ENCODE measurements around the gene ETS1.

Gene ETS1

GRCh38 chr11:128420951-128421350 is 166.4 kb downstream of the ETS1 start:
- no peak for DNase-seq

GRCh38 chr11:128420265-128420664 is 167.1 kb downstream of the ETS1 start:
- no peak for DNase-seq

GRCh38 chr11:128419012-128419767 is 168.2 kb downstream of the ETS1 start:
- DNase-seq, result no peak

- no peak for DNase-seq
Measured at GRCh38 chr11:128417607-128418324, 169.6 kb downstream of the ETS1 start.

- no peak for DNase-seq
Measured at GRCh38 chr11:128416976-128417375, 170.4 kb downstream of the ETS1 start.

- no peak for DNase-seq
Measured at GRCh38 chr11:128415539-128415938, 171.8 kb downstream of the ETS1 start.

GRCh38 chr11:128412847-128413791 is 174.2 kb downstream of the ETS1 start:
- DNase-seq, result no peak

- no peak for DNase-seq
Measured at GRCh38 chr11:128411812-128412211, 175.5 kb downstream of the ETS1 start.

- no peak for DNase-seq
Measured at GRCh38 chr11:128411150-128411549, 176.2 kb downstream of the ETS1 start.

- no peak for DNase-seq
Measured at GRCh38 chr11:128409476-128409875, 177.9 kb downstream of the ETS1 start.

Data from NCI-H1092 treated with DMSO at 0.1 percent for 48 hours (cell line).